ENCODE data around the gene TBX1. TPM values are rescaled to one million over a fixed set of nuclear protein-coding genes. Genes with fewer than 3 reads are reported as not detected.

The TBX1 gene
- total RNA-seq, 1 experiment from 2014 or later, result 12.8 TPM

DNA sequence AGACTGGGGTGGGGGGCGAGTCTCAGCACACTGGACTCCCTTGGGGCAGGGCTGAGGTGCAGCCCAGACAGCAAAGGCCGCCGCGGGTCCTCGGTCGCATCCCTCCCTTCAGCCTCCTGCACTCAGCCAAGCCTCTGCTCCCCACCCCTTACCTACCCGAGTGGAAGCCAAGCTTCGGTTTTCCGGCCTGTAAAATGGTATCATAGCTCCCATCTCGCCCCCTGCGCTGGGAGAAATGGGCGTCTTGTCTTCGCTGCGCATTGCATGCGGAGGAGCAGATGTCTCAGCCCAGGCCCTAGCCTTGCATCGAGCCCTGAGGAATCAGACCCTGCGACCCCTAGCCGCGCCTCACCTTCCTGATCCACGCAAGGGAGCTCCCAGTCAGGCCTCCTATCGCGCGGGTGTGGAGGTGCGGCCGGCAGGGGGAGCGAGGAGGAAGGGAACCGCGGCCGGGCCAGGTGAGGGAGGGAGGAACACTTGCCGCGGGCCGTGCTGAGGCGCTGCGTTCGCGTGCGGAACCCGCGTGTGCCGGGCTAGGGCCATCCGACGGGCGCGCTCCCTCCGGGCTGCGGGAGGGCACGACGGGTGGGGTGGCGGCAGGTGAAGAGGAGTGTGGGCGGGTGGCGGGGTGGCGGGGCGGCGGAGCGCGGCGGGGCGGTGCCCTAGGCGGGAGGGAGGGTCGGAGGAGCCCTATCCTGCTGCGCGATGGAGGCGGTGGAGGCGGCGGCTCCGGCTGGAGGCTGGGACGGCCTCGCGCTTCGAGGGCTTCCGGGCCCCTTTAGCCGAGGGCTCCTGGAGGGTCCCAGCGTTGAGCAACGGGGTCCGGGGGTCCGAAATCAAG lies 4.1 kb upstream of the TBX1 start:
- peak; percentile 5 for ATAC-seq
- Mint-ChIP-seq H3K27ac (no peak overlapping the region), H3K4me3 (peak overlapping the region; percentile 29; the same call in 1 of the 2 replicates), H3K36me3 (no peaks in the 10 kb centered on the region), H3K9me3 (no peaks in the 10 kb centered on the region), H3K4me1 (peaks cover 24% of the 10 kb centered on the region), H3K27me3 (ENCODE audit: low read depth) (peaks cover 89% of the 10 kb centered on the region)
- CTCF ChIA-PET, result interaction anchor here (0.6 to 7.5 kb wide), 18 partner anchors 8 to 197 kb away, joined by 3 to 110 read pairs (median 4); partner anchors contain the start of gene GP1BB
- TF ChIP-seq ZNF416 (CRISPR knock-in tag; IDR thresholded peaks at IDR 0.05) (no peak), FOXP1 (CRISPR knock-in tag; IDR thresholded peaks at IDR 0.05; ENCODE audit: borderline replicate concordance) (0 out of 2 replicates have a peak, but pooled peaks have one; percentile 2)
- TF ChIP-seq, protein P1, sequence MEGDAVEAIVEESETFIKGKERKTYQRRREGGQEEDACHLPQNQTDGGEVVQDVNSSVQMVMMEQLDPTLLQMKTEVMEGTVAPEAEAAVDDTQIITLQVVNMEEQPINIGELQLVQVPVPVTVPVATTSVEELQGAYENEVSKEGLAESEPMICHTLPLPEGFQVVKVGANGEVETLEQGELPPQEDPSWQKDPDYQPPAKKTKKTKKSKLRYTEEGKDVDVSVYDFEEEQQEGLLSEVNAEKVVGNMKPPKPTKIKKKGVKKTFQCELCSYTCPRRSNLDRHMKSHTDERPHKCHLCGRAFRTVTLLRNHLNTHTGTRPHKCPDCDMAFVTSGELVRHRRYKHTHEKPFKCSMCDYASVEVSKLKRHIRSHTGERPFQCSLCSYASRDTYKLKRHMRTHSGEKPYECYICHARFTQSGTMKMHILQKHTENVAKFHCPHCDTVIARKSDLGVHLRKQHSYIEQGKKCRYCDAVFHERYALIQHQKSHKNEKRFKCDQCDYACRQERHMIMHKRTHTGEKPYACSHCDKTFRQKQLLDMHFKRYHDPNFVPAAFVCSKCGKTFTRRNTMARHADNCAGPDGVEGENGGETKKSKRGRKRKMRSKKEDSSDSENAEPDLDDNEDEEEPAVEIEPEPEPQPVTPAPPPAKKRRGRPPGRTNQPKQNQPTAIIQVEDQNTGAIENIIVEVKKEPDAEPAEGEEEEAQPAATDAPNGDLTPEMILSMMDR (IDR thresholded peaks at IDR 0.05), result 0 out of 2 replicates have a peak, but pooled peaks have one; percentile 17
- POLR2A ChIA-PET, result no interaction called here
- peak; percentile 70 for DNase-seq (ENCODE audit: low spot score)

DNA sequence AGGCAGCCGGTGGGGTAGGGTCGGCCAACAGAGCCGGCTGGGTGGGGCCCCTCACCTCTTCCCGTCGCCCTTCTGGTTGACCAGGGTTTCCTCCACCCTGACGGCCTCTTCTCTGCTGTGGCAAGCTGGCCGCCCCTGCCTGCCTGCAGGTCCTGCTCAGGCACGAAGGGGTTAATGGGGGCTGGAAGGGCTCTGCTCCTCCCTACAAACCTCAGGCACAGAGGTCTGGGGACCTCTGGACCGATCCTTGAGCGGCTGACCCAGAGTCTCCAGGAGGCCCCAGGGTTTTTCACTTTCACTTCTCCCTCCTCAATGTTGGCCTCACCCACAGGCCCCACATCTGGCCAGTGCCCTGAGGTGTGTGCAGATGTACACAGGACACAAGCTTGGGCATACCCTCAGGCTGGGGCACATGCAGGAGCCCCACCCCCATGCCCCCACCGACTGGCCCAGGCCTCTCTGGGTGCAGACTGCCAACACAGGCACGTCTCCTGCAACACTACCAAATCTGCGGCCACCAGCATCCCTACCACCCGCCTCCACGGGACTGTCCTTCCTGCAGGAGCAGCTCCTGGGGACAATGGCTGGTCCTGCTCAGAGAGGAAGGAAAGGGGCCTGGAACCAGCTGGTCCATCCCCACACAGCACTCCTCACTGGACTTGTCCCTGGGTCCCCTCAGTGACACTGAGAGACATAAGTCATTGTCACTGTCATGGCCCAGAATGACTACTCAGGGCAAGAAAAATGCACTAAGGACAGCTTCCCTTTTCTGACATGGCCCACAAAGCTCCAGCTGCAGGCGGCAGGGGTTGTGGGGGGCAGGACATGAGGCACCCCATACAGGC lies 3.2 kb upstream of the TBX1 start:
- H3K4me3 Mint-ChIP-seq, result peak overlapping the region; percentile 56
- no peak overlapping the region; the same call in 1 of the 2 replicates for H3K27ac Mint-ChIP-seq
- no peaks in the 10 kb centered on the region for H3K9me3 Mint-ChIP-seq
- DNase-seq (ENCODE audit: low spot score), result peak; percentile 53
- TF ChIP-seq, protein P2, sequence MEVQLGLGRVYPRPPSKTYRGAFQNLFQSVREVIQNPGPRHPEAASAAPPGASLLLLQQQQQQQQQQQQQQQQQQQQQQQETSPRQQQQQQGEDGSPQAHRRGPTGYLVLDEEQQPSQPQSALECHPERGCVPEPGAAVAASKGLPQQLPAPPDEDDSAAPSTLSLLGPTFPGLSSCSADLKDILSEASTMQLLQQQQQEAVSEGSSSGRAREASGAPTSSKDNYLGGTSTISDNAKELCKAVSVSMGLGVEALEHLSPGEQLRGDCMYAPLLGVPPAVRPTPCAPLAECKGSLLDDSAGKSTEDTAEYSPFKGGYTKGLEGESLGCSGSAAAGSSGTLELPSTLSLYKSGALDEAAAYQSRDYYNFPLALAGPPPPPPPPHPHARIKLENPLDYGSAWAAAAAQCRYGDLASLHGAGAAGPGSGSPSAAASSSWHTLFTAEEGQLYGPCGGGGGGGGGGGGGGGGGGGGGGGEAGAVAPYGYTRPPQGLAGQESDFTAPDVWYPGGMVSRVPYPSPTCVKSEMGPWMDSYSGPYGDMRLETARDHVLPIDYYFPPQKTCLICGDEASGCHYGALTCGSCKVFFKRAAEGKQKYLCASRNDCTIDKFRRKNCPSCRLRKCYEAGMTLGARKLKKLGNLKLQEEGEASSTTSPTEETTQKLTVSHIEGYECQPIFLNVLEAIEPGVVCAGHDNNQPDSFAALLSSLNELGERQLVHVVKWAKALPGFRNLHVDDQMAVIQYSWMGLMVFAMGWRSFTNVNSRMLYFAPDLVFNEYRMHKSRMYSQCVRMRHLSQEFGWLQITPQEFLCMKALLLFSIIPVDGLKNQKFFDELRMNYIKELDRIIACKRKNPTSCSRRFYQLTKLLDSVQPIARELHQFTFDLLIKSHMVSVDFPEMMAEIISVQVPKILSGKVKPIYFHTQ (CRISPR knock-in tag; IDR thresholded peaks at IDR 0.05), result no peak
- no peak for TF ChIP-seq SOX15 (CRISPR knock-in tag; IDR thresholded peaks at IDR 0.05)
- TF ChIP-seq GABPB1 (CRISPR knock-in tag; IDR thresholded peaks at IDR 0.05), result no peak
- no peak for TF ChIP-seq ZNF671 (CRISPR knock-in tag; IDR thresholded peaks at IDR 0.05)
- TF ChIP-seq ETV6 (CRISPR knock-in tag; IDR thresholded peaks at IDR 0.05), result no peak
- TF ChIP-seq, protein P3, sequence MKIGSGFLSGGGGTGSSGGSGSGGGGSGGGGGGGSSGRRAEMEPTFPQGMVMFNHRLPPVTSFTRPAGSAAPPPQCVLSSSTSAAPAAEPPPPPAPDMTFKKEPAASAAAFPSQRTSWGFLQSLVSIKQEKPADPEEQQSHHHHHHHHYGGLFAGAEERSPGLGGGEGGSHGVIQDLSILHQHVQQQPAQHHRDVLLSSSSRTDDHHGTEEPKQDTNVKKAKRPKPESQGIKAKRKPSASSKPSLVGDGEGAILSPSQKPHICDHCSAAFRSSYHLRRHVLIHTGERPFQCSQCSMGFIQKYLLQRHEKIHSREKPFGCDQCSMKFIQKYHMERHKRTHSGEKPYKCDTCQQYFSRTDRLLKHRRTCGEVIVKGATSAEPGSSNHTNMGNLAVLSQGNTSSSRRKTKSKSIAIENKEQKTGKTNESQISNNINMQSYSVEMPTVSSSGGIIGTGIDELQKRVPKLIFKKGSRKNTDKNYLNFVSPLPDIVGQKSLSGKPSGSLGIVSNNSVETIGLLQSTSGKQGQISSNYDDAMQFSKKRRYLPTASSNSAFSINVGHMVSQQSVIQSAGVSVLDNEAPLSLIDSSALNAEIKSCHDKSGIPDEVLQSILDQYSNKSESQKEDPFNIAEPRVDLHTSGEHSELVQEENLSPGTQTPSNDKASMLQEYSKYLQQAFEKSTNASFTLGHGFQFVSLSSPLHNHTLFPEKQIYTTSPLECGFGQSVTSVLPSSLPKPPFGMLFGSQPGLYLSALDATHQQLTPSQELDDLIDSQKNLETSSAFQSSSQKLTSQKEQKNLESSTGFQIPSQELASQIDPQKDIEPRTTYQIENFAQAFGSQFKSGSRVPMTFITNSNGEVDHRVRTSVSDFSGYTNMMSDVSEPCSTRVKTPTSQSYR (CRISPR knock-in tag; IDR thresholded peaks at IDR 0.05), result no peak
- TF ChIP-seq ZBTB21 (CRISPR knock-in tag; IDR thresholded peaks at IDR 0.05; ENCODE audit: borderline replicate concordance), result no peak
- TF ChIP-seq, protein P4, sequence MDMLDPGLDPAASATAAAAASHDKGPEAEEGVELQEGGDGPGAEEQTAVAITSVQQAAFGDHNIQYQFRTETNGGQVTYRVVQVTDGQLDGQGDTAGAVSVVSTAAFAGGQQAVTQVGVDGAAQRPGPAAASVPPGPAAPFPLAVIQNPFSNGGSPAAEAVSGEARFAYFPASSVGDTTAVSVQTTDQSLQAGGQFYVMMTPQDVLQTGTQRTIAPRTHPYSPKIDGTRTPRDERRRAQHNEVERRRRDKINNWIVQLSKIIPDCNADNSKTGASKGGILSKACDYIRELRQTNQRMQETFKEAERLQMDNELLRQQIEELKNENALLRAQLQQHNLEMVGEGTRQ (CRISPR knock-in tag; IDR thresholded peaks at IDR 0.05), result no peak
- no peak for TF ChIP-seq ZNF423 (CRISPR knock-in tag; IDR thresholded peaks at IDR 0.05)
- no peak for TF ChIP-seq TEAD1 (CRISPR knock-in tag; IDR thresholded peaks at IDR 0.05)
- no peak for TF ChIP-seq ZNF219 (CRISPR knock-in tag; IDR thresholded peaks at IDR 0.05; ENCODE audit: borderline replicate concordance)
- TF ChIP-seq, protein P5, sequence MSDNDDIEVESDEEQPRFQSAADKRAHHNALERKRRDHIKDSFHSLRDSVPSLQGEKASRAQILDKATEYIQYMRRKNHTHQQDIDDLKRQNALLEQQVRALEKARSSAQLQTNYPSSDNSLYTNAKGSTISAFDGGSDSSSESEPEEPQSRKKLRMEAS (CRISPR knock-in tag; IDR thresholded peaks at IDR 0.05), result no peak
- TF ChIP-seq, protein P6, sequence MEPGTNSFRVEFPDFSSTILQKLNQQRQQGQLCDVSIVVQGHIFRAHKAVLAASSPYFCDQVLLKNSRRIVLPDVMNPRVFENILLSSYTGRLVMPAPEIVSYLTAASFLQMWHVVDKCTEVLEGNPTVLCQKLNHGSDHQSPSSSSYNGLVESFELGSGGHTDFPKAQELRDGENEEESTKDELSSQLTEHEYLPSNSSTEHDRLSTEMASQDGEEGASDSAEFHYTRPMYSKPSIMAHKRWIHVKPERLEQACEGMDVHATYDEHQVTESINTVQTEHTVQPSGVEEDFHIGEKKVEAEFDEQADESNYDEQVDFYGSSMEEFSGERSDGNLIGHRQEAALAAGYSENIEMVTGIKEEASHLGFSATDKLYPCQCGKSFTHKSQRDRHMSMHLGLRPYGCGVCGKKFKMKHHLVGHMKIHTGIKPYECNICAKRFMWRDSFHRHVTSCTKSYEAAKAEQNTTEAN (CRISPR knock-in tag; IDR thresholded peaks at IDR 0.05), result no peak
- H3K36me3 Mint-ChIP-seq, result no peaks in the 10 kb centered on the region
- H3K4me1 Mint-ChIP-seq, result peaks cover 29% of the 10 kb centered on the region
- ChIA-PET POLR2A (no interaction called here), CTCF (interaction anchor here (1.0 to 7.5 kb wide), 11 partner anchors 7 to 155 kb away, joined by 3 to 110 read pairs (median 14); partner anchors contain the start of gene GP1BB)
- ATAC-seq, result 0 out of 2 replicates have a peak, but pooled peaks have one; percentile 2
- H3K27me3 Mint-ChIP-seq (ENCODE audit: low read depth), result peaks cover 90% of the 10 kb centered on the region

Data from WTC11 (cell line).